ENCODE data around the gene FGD3. TPM values are rescaled to one million over a fixed set of nuclear protein-coding genes. Genes with fewer than 3 reads are reported as not detected.
A peak's percentile ranks its signal among the peaks of the same experiment; 100 is the strongest.

The FGD3 gene
- polyA plus RNA-seq, 1 donor from 2014 or later = 86.1 TPM

DNA sequence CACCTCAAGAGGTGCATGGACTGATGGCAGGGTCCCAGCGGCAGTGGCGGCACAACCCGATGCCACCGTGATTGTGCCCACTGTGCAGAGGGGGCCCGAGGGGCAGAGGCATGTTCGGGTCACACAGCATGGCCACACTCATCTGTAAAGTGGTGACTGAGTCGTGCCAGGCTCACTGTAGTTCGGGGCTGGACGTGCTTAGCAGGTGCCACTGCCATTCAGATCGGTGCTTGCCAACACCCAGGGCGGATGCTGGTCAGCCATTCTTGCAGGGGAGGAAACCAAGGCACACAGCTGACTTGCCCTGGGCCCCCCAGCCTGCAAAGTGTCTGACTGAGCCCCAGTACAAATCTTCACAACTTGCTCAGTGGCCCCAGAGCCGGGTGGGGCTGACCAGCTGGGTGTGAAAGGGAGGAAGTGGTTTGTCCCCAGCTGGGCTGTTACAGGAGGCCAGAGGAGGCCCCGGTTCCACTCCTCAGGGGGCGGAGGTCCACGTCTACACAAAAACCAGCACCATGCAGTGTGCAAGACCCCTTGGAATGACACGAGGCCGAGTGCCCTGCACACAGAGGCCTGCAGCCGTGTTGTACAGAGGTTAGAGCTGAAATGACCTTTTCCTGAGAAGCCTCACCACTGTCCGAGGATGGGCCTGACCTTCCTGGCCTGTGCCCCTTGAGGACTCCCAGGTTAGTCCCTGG lies 17.9 kb downstream of the FGD3 start:
- peaks cover 0 to 2% (median 0%) of the 10 kb centered on the region in 3 donors for H3K9me3 Mint-ChIP-seq
- H3K4me3 Mint-ChIP-seq = peak overlapping the region; percentile 91 to 100 (median 98)
- peaks cover 23 to 50% (median 39%) of the 10 kb centered on the region in 3 donors for H3K4me1 Mint-ChIP-seq
- no peaks in the 10 kb centered on the region for H3K36me3 Mint-ChIP-seq
- peak overlapping the region; percentile 80 to 99 (median 91) for H3K27ac Mint-ChIP-seq
- no peaks in the 10 kb centered on the region for H3K27me3 Mint-ChIP-seq

DNA sequence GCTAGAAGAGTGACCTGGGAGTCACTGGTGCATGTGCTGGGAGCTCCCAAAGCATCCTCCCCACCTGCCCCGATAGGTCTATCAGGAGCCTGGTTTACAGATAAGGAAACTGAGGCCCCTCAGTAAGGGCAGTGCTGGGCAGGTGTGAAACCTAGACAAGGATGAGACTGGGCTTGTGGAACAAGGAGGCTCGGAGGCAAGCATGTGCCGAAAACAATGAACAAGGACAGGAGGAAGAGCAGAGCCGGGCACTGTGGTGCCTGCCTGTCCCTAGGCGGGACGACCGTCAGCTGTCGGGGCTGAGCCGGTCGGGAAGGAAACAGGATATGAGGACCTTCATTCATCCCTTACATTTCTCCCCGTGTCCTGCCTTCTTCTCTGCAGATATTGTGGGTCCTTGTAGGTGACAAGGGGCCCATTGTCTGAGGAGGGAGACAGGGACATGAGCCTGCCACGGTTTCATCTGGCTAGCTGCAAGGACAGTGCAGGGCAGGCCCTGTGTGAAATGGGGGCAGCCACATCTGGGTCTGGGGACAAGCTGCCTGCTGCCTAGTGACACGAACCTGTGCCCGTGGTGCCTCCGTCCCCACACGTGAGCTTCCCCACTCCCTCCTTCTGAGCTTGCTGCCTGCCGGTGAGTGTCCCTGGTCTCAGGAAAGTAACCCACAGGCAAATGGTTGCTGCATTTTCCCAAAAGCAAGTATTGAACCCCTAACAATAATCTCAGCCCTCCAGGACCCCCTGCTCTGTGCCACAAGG lies 18.6 kb downstream of the FGD3 start:
- H3K27ac Mint-ChIP-seq = peak overlapping the region; percentile 80 to 99 (median 91)
- H3K27me3 Mint-ChIP-seq = no peaks in the 10 kb centered on the region
- H3K9me3 Mint-ChIP-seq = peaks cover 0 to 2% (median 0%) of the 10 kb centered on the region in 3 donors

DNA sequence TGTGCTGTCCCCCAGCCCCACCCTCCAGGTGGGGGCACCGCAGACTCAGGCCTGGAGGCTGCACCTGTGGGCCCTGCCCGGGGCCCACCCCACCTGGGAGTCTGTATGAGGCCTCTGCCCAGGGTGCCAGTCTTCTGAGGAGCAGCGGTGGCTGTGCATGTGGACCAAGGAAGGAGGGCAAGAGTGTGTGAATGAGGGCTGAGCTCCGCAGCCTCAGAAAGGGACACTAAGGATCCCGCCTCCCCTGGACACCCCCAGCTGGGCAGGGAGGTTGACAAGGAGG lies 19.1 kb downstream of the FGD3 start:
- H3K4me3 Mint-ChIP-seq = peak overlapping the region; percentile 91 to 100 (median 98)

More for the DNA sequence above, 18.6 kb downstream of the FGD3 start:
- no peaks in the 10 kb centered on the region for H3K36me3 Mint-ChIP-seq
- H3K4me1 Mint-ChIP-seq = peaks cover 25 to 56% (median 44%) of the 10 kb centered on the region in 3 donors
- H3K4me3 Mint-ChIP-seq = peak overlapping the region; percentile 91 to 100 (median 98)

DNA sequence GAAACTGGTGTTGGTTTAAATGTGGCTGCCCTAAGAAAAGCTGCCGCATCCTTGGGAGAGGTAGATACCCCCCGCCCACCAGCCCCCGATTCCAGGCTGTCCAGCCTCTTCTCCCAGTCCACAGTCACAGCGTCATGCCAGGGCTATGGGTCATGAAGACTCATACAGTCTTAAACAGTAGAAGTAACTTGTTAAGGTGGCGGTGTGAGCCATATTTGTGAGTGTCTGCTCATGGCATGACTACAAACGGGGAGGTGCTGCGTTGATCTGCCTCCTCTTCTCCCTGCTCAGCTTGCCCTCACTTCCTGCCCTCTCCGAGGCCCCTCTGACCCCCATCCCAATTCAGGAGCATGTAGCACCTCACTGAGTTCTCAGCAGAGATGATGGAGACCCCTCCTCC lies 20.8 kb downstream of the FGD3 start:
- Mint-ChIP-seq H3K27ac (peak overlapping the region in 2 of 3 donors; percentile 67 to 88), H3K4me3 (peak overlapping the region in 3 of 4 donors; percentile 66 to 88 (median 70)), H3K9me3 (no peaks in the 10 kb centered on the region)

More for the DNA sequence above, 19.1 kb downstream of the FGD3 start:
- Mint-ChIP-seq H3K27me3 (no peaks in the 10 kb centered on the region), H3K9me3 (peaks cover 0 to 2% (median 0%) of the 10 kb centered on the region in 3 donors), H3K27ac (no peak overlapping the region), H3K4me1 (peaks cover 25 to 59% (median 47%) of the 10 kb centered on the region in 3 donors), H3K36me3 (no peaks in the 10 kb centered on the region)

DNA sequence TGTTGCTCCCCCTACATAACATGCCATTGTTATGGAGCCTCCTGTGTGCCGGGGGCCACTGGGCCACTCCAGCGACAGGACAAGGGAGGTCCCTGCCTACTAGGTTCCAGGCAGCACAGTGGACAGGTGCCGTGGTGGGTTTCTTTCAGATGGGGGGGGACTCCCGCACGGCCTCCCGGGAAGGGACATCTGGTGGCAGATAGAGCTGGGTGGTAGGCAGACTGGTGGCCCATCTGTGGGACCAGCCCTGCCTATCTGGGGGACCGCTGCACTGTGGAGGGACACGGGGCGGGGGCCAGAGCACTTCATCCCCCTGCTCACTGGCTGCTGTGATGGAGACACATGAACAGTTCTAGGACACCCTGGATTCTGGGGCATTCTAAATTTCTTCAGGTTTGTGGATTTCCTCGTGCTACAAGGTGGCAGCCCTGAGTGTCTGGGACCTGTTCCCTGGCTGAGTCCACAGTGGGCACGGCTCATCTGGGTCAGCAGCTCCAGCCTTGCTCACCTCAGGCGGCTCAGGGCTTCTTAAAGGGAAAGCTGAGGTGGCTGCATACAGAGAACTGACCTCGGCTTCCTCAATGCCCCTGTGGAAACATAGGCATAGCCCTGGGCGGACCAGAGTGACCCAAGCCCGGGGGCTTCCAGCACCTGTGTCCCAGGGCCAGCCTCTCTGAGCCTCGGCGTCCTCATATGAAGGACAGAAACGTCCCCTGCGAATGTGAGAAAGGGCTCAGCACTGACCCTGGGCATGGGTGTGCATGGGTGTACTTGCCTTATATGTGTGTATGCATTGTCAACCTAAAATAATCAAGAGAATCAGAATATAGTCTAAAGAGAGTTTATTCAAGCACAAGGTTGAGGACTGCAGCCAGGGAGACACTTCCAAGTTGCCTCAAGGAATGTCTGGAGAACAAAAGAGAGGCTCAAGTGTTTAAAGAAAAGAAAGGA lies 22.5 kb downstream of the FGD3 start:
- peak overlapping the region; percentile 68 to 88 (median 86) for H3K27ac Mint-ChIP-seq
- peak overlapping the region in 3 of 4 donors; percentile 76 to 88 (median 78) for H3K4me3 Mint-ChIP-seq
- H3K36me3 Mint-ChIP-seq = no peaks in the 10 kb centered on the region
- H3K4me1 Mint-ChIP-seq = peaks cover 25 to 63% (median 54%) of the 10 kb centered on the region in 3 donors
- no peaks in the 10 kb centered on the region for H3K9me3 Mint-ChIP-seq
- no peaks in the 10 kb centered on the region for H3K27me3 Mint-ChIP-seq

More for the DNA sequence above, 20.8 kb downstream of the FGD3 start:
- Mint-ChIP-seq H3K36me3 (no peaks in the 10 kb centered on the region), H3K27me3 (no peaks in the 10 kb centered on the region), H3K4me1 (peaks cover 32 to 61% (median 50%) of the 10 kb centered on the region in 3 donors)

DNA sequence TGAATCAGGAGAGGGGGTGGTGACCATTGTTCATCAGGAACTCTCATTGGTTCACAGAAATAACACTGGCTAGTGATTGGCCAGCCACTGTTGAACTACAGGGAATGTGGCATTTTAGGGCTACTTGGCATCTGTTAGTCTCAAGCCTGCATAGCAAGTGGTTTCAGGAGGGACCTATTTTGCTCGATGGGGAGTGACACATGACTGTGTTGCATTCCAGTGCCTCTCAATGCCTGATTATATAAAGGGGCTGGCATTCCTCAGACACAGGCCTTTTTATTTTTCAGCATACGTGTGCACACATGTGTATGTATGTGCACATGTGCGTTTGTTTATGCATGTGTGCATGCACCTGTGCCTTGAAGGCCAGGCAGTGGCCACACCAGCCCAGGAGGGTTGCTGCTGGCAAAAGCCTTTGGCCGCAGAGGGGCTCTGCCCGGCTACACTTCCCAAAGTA lies 23.2 kb downstream of the FGD3 start:
- Mint-ChIP-seq H3K36me3 (no peaks in the 10 kb centered on the region), H3K9me3 (no peaks in the 10 kb centered on the region), H3K27ac (peak overlapping the region in 2 of 3 donors; percentile 5 to 88), H3K4me3 (peak overlapping the region in 1 of 4 donors; percentile 88), H3K27me3 (no peaks in the 10 kb centered on the region), H3K4me1 (peaks cover 25 to 63% (median 54%) of the 10 kb centered on the region in 3 donors)

DNA sequence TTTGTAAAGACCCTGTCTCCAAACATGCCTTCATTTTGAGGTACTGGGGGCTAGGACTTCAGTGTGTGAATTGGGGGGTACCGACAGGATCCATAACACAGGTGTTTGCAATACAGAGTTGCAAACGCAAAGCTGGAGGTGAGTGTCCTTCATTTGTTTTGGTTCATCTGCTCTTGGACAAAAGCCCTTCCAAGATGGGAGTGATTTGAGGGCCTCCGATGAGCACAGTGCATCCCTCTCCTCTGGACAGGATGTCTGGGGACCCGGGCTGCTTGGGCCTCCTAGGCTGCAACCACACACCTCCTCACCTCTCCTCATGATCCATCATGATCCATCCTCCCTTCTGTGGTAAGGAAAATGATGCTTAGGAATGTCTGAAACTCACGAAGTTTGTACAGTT lies 23.8 kb downstream of the FGD3 start:
- H3K27me3 Mint-ChIP-seq = no peaks in the 10 kb centered on the region
- peaks cover 25 to 58% (median 49%) of the 10 kb centered on the region in 3 donors for H3K4me1 Mint-ChIP-seq
- no peak overlapping the region for H3K4me3 Mint-ChIP-seq
- no peaks in the 10 kb centered on the region for H3K9me3 Mint-ChIP-seq
- no peaks in the 10 kb centered on the region for H3K36me3 Mint-ChIP-seq
- no peak overlapping the region for H3K27ac Mint-ChIP-seq

DNA sequence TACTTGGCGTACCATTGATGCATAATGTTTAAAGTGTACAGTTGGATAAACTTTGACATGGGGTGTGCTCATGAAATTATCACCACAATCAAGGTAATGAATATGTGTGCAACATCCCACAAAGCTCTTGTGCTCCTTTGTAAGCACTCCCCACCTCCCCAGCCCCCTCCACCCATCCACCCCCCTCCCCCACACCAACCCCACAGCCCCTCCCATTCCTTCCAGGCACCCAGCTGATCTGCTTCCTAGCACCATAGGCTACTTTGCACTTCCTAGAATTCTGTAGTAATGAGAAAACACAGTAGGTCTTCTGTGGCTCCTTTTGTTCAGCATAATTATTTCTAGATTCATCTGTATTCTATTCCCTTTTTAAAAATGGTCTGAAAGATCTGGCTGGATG lies 24.5 kb downstream of the FGD3 start:
- no peaks in the 10 kb centered on the region for H3K36me3 Mint-ChIP-seq
- H3K9me3 Mint-ChIP-seq = no peaks in the 10 kb centered on the region

DNA sequence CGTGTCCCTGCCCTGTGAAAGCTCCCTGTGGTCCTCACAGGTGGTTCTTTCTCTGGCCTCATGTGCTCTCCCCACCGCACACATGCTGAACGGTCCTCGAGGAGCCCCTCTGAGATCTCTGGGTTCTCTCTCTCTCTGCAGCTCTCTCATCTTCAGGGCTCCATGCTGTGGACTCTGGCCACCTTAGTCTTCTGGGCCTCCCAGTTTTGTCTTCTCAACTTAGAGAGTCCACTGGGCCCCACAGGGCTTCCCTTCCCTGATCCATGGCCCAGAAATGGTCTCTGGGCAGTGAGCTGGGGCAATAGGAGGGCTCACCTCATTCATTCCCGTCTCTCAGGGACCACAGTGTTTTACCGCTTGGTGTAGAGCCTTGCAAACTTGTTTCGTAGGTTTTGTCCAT lies 26.4 kb downstream of the FGD3 start:
- Mint-ChIP-seq H3K4me1 (peaks cover 26 to 57% (median 46%) of the 10 kb centered on the region in 3 donors), H3K4me3 (peak overlapping the region in 1 of 4 donors; percentile 80), H3K27me3 (no peaks in the 10 kb centered on the region), H3K27ac (no peak overlapping the region), H3K9me3 (no peaks in the 10 kb centered on the region), H3K36me3 (peaks cover 3% of the 10 kb centered on the region)

More for the DNA sequence above, 24.5 kb downstream of the FGD3 start:
- Mint-ChIP-seq H3K4me3 (peak overlapping the region in 1 of 4 donors; percentile 18), H3K4me1 (peaks cover 25 to 56% (median 45%) of the 10 kb centered on the region in 3 donors), H3K27ac (peak overlapping the region in 1 of 3 donors; percentile 44), H3K27me3 (no peaks in the 10 kb centered on the region)

DNA sequence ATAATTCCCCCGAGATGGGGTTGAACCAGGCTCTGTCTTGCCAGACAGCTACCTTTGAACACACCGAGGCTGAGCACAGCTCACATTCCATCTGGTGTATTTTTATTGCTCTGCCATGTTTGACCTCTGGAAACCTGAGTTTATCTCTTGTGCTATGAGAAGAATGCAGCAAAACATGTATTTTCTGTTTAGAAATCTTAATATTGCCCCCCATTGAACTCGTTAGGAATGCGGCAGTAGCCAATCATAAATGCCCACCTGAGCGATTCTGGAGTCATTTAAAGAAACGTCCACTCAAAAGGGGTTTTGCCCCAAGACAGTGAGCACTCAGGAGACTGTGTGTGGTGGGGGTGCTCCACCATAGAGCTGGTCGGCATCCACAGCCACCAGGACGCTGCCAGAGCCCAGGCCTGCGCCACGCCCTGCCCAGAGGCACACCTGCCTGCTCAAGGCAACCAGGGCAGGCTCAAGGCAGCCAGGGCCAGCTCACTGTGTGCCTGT lies 26.9 kb downstream of the FGD3 start:
- peaks cover 3% of the 10 kb centered on the region for H3K36me3 Mint-ChIP-seq
- H3K4me1 Mint-ChIP-seq = peaks cover 26 to 57% (median 49%) of the 10 kb centered on the region in 3 donors
- no peak overlapping the region for H3K4me3 Mint-ChIP-seq
- no peaks in the 10 kb centered on the region for H3K27me3 Mint-ChIP-seq
- H3K27ac Mint-ChIP-seq = peak overlapping the region in 1 of 3 donors; percentile 62
- H3K9me3 Mint-ChIP-seq = no peaks in the 10 kb centered on the region

DNA sequence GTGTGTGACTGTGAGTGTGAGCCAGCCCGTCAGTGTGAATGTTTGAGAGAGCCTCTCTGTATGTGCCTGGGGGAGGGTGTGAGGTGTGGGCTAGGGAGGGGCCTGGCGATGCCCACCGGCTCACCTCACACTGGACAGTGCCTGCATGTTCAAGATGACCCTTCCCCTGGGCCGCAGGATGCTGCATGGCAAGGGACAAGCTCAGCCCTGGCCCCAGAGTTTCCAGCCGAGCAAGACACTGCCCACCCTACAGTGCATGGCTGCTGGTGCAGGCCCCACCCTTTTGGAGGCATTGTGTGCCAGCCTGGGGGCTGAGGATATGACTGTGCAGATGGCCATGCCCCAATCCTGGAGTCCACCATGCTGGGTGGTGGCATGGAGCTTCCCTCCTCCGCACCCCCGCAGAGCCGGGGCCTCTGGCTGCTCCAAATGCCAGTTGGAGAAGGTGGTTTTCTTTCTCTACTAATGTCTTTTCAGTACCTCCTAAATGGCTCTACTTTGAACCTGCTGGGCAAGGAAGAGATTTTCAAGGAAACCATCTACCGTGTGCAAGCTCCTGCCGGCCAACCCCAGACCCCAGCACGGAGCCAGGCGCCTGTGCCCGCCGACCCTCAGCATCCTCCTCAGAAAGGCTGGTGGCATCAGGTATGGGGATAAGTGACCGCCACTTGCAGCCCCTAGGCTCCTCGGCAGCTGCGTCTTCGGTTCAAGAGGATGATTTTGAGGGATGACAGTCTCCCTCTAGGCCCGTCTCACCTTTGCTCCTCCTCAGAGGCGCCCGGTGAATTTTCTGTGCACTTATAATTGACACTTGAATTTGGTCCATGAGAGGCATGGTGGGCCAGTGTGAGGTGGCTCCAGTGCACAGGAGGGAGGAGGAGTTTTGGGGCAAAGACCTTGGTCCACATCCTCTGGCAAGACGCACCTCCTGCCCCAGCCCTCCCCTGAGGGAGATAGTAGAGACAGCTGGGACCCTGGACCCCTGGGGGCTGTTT lies 27.7 kb downstream of the FGD3 start:
- peak overlapping the region in 2 of 3 donors; percentile 62 to 63 for H3K27ac Mint-ChIP-seq
- H3K36me3 Mint-ChIP-seq = peaks cover 5% of the 10 kb centered on the region
- peak overlapping the region in 1 of 4 donors; percentile 67 for H3K4me3 Mint-ChIP-seq
- peaks cover 29 to 56% (median 51%) of the 10 kb centered on the region in 3 donors for H3K4me1 Mint-ChIP-seq
- no peaks in the 10 kb centered on the region for H3K27me3 Mint-ChIP-seq
- H3K9me3 Mint-ChIP-seq = no peaks in the 10 kb centered on the region

DNA sequence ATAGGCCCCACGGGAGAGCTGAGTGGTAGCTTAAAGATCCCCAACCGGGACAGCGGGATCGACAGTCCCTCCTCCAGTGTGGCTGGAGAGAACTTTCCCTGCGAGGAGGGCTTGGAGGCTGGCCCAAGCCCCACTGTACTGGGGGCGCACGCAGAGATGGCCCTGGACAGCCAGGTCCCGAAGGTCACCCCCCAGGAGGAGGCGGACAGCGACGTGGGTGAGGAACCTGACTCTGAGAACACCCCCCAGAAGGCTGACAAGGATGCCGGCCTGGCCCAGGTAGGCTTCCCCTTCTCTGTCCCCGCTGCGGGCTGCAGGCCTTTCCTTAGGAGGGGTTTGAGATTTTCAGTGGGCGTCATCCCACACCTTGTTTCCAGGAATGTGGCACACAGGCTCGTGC lies 29.1 kb downstream of the FGD3 start:
- Mint-ChIP-seq H3K36me3 (peaks cover 7% of the 10 kb centered on the region), H3K27me3 (no peaks in the 10 kb centered on the region), H3K4me3 (no peak overlapping the region)

DNA sequence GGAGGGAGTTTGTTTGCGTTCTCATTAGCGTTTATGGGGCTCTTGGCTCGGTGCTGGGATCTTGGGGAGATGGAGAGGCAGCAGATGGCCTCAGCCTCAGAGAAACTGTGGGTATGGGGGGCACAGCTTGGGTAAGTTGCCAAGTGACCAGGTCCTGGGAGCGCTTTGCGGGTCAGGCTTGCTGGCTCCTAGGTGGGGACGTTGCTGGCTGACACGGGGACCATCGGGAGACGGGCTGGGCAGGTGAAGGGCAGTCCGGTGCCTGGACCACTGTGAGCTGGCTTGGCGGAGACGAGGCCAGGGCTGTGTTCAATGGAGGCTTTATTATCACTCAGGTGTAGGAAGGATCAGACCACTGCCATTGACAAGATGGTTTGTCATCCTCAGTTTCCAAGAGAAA lies 30.0 kb downstream of the FGD3 start:
- Mint-ChIP-seq H3K9me3 (peaks cover 0 to 4% (median 2%) of the 10 kb centered on the region in 3 donors), H3K4me1 (peaks cover 42 to 51% (median 50%) of the 10 kb centered on the region in 3 donors), H3K27ac (peak overlapping the region in 2 of 3 donors; percentile 76 to 77), H3K27me3 (no peaks in the 10 kb centered on the region), H3K36me3 (peaks cover 14% of the 10 kb centered on the region), H3K4me3 (peak overlapping the region in 2 of 4 donors; percentile 41 to 81)

More for the DNA sequence above, 29.1 kb downstream of the FGD3 start:
- Mint-ChIP-seq H3K9me3 (no peaks in the 10 kb centered on the region), H3K4me1 (peaks cover 34 to 52% (median 49%) of the 10 kb centered on the region in 3 donors), H3K27ac (no peak overlapping the region)

All from IgD-negative memory B cell (primary cell).